Activated CD4-positive, alpha-beta T cell treated with anti-CD3 and anti-CD28 coated beads, Interleukin-2, Interleukin-4, amounts not matched to agents 100 ng/mL and 50 ng/mL, durations not matched to agents 16 hours and 8 hours (primary cell): ENCODE results near the gene NUDT10.
A peak's percentile ranks its signal among the peaks of the same experiment; 100 is the strongest.
"Not testable (repeated sequence)": the region's sequence is repeated elsewhere in the genome, so short reads cannot be mapped to it uniquely, and the experiment has no call there.

Source experiments
- DNase-seq: peaks from one replicate; pipeline ENCODE4 v3.0.0-alpha.2; 2020; ENCODE audit warnings: low spot score

NUDT10 gene

GRCh38 chrX:51332188-51332942 lies at the start of gene NUDT10:
NUDT10 (plus strand) TSS chrX:51332822; CDS start chrX:51332966, 144 bp downstream.
- DNase-seq, result peak; percentile 5

DNA sequence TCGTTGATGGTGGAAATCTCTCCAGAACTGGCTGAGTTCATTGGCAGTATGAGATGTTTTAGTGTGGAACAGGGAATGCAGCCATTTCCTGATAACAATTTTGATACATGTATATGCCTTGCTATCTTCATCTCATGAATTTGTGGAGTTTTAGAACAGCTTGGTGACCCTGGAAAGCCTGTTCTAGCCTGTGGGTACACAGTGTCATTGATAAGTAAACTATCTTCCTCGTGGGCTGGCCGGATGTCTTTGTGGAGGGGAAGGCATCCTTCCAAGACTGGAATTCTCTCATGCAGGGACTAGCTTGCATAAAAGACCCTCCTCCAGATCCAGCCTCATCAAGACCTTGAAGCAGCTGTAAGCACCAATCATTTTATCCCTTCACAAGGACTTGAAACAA lies 40.2 kb upstream of the NUDT10 start:
- DNase-seq, result no peak

DNA sequence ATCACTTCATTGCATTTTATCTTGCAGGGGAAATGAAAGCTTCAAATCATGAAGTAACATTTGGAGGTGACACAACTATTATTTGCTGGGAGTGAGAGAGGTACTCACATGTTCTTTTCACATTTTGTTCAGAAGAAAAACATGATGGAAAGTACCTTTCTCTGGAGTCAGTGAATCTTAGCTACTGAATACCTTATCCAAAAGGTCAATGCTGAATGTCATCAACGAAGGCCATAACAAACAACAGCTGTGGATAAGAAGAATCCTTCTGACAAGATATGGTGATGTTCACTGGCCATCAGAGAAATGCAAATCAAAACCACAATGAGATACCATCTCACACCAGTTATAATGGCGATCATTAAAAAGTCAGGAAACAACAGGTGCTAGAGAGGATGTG lies 36.5 kb upstream of the NUDT10 start:
- no peak for DNase-seq

DNA sequence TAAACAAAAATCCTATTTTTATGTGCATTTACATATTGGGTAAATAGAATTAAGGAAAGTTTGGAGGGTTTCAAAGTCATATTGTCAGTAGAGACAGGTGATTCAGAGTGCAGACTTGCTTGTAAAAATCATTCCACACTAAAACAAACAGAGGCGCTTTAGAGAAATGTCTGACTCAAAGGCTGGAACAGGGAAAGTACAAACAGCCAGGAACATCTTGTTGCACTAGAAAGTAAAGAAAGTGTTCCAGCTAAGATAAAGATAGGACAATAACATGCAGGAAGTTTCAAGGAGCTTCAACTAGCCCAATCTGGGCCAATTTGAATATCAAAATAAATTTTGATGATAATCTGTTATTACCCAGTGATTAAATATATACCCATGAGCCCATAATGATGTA lies 16.4 kb upstream of the NUDT10 start:
- no peak for DNase-seq

GRCh38 chrX:51332943-51333785 lies 542 bp downstream of the NUDT10 start:
- DNase-seq, result not testable (repeated sequence)

GRCh38 chrX:51334276-51334675 lies 1.7 kb downstream of the NUDT10 start:
- no peak for DNase-seq

DNA sequence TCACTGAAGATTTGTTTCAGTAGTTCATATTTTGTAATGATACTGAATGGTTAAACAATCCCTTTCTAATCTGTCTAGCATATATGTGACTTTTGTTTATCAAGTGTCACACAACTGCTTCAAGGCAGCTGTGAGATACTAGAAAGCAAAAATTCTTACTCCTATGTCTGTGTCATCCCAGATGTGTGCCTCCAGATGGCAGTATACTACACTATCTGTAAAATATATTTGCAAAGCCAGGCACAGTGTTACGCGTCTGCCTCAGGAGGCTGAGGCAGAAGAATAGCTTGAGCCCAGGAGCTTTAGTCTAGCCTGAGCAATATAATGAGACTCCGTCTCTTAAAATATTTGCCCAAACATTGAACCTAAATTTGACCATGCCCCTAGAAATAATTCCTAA lies 4.0 kb downstream of the NUDT10 start:
- peak; percentile 38 for DNase-seq

DNA sequence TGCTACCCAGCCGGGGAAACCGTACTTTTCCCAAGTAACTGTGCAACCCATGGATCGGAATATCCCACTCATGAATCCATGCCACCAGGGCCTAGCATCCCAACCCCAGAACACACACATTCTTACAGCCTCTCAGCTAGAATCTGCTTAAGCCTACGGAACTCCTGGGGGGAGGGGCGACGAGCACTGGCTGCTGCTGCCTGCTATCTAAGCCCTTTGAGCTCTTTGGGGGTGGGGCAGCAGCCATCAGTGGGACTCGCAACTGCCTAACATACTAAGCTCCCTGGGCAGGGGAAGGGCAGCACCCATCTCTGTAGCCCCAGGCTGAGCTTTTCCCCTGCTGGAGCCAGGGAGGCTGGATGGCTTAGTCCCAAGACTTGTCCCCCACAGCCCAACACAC lies 28.6 kb downstream of the NUDT10 start:
- DNase-seq, result no peak

- DNase-seq, result no peak
Observed at GRCh38 chrX:51376672-51377071, 44.0 kb downstream of the NUDT10 start.
